Colonic mucosa (tissue), 4 donors: ENCODE results near the gene IVL. TPM values are rescaled to one million over a fixed set of nuclear protein-coding genes. Genes with fewer than 3 reads are reported as not detected.

Experiments used
- DNase-seq: peaks from one replicate; pipeline ENCODE4 v3.0.0-alpha.2; 2020
- H3K27ac ChIP-seq: fragments of 200-600 bp; one replicate; pipeline ENCODE4 v1.8.0; 2021
- H3K27me3 ChIP-seq: fragments of 200-600 bp; one replicate; pipeline ENCODE4 v1.8.0; 2021
- H3K36me3 ChIP-seq: fragments of 200-600 bp; one replicate; pipeline ENCODE4 v1.8.0; 2021
- H3K4me1 ChIP-seq: fragments of 200-600 bp; one replicate; pipeline ENCODE4 v1.8.0; 2021; ENCODE audit warnings: mild to moderate bottlenecking
- H3K4me3 ChIP-seq: fragments of 200-600 bp; one replicate; pipeline ENCODE4 v1.8.0; 2021
- H3K9ac ChIP-seq, 2 donors: one replicate each; pipeline ENCODE4 v1.7.0; 2013; ENCODE audit warnings: control low read depth in 2 of 2, low read depth in 2 of 2, low read length in 2 of 2
- H3K9me3 ChIP-seq: fragments of 200-600 bp; one replicate; pipeline ENCODE4 v1.8.0; 2021
- CTCF ChIP-seq: fragments of 200-600 bp; IDR thresholded peaks from one replicate; pipeline ENCODE4 v1.8.0; 2022; ENCODE audit warnings: antibody characterized with exemption, mild to moderate bottlenecking
- intact Hi-C: fragments of 100-400 bp; cut with DNase I; formaldehyde crosslinking; loops from one replicate; pipeline ENCODE4 v1.14.1; 2022
- total RNA-seq, 2 donors: library from RNA; stranded (reverse); fragmentation: NEBNext Ultra II Directional in 1 of 2; extraction: Animal tissue kit (Norgen Biotek cat#: 25700) in 1 of 2; gene quantifications; one replicate each; pipeline ENCODE4 v1.2.1, GENCODE V29; 2021
- donor health status: healthy.
- donor health status: DM: no; HTN: no; CAD: no.
- donor health status: DM: no; HTN: no; CAD: no.

The IVL gene
- total RNA-seq, 2 donors from 2014 or later = not detected

- no peaks in the 10 kb centered on the region for H3K36me3 ChIP-seq
- H3K4me1 ChIP-seq = no peaks in the 10 kb centered on the region
- intact Hi-C loops = no loop called here
- no peak overlapping the region for H3K4me3 ChIP-seq
- no peak overlapping the region for H3K9ac ChIP-seq
- no peak for TF ChIP-seq CTCF
- no peaks in the 10 kb centered on the region for H3K27me3 ChIP-seq
- H3K27ac ChIP-seq = no peak overlapping the region
- no peak for DNase-seq
- H3K9me3 ChIP-seq = no peaks in the 10 kb centered on the region
Measured at GRCh38 chr1:152904688-152905440, 3.5 kb upstream of the IVL start.

GRCh38 chr1:152906023-152906565 is 2.3 kb upstream of the IVL start:
- H3K4me1 ChIP-seq = no peaks in the 10 kb centered on the region
- TF ChIP-seq CTCF = no peak
- H3K4me3 ChIP-seq = no peak overlapping the region
- no peak overlapping the region for H3K9ac ChIP-seq
- H3K9me3 ChIP-seq = no peaks in the 10 kb centered on the region
- intact Hi-C loops = no loop called here
- DNase-seq = no peak
- H3K27me3 ChIP-seq = no peaks in the 10 kb centered on the region
- no peaks in the 10 kb centered on the region for H3K36me3 ChIP-seq
- no peak overlapping the region for H3K27ac ChIP-seq

GRCh38 chr1:152909206-152909605 is 860 bp downstream of the IVL start:
- no peak for TF ChIP-seq CTCF
- no peaks in the 10 kb centered on the region for H3K36me3 ChIP-seq
- no peak overlapping the region for H3K27ac ChIP-seq
- intact Hi-C loops = no loop called here
- no peak overlapping the region for H3K4me3 ChIP-seq
- no peaks in the 10 kb centered on the region for H3K4me1 ChIP-seq
- H3K9ac ChIP-seq = no peak overlapping the region
- DNase-seq = no peak
- H3K9me3 ChIP-seq = no peaks in the 10 kb centered on the region
- no peaks in the 10 kb centered on the region for H3K27me3 ChIP-seq

- Histone ChIP-seq H3K9ac (no peak overlapping the region), H3K27ac (no peak overlapping the region), H3K36me3 (no peaks in the 10 kb centered on the region), H3K9me3 (no peaks in the 10 kb centered on the region), H3K27me3 (no peaks in the 10 kb centered on the region), H3K4me3 (no peak overlapping the region), H3K4me1 (no peaks in the 10 kb centered on the region)
- intact Hi-C loops = no loop called here
- TF ChIP-seq CTCF = no peak
- DNase-seq = no peak
Measured at GRCh38 chr1:152912471-152912870, 4.1 kb downstream of the IVL start.

- Histone ChIP-seq H3K27me3 (no peaks in the 10 kb centered on the region), H3K27ac (no peak overlapping the region), H3K4me3 (no peak overlapping the region), H3K4me1 (no peaks in the 10 kb centered on the region), H3K9ac (no peak overlapping the region), H3K36me3 (no peaks in the 10 kb centered on the region), H3K9me3 (no peaks in the 10 kb centered on the region)
- no peak for TF ChIP-seq CTCF
- intact Hi-C loops = no loop called here
- no peak for DNase-seq
Measured at GRCh38 chr1:152912900-152913299, 4.6 kb downstream of the IVL start.
